Cerebellar nuclear complex (tissue), 1 donor: Measurements from ENCODE around the gene C17orf58.
"Not testable (repeated sequence)": the region's sequence is repeated elsewhere in the genome, so short reads cannot be mapped to it uniquely, and the experiment has no call there.

ENCODE experiments used
- DNase-seq, 2 experiments: peaks; one replicate each; lab custom pipeline; 2025; lab: John Stamatoyannopoulos, UW

The C17orf58 gene

GRCh38 chr17:67999291-67999911 is 3.1 kb upstream of the C17orf58 start:
- no peak for DNase-seq

GRCh38 chr17:67998466-67998865 is 2.2 kb upstream of the C17orf58 start:
- DNase-seq: no peak

DNA sequence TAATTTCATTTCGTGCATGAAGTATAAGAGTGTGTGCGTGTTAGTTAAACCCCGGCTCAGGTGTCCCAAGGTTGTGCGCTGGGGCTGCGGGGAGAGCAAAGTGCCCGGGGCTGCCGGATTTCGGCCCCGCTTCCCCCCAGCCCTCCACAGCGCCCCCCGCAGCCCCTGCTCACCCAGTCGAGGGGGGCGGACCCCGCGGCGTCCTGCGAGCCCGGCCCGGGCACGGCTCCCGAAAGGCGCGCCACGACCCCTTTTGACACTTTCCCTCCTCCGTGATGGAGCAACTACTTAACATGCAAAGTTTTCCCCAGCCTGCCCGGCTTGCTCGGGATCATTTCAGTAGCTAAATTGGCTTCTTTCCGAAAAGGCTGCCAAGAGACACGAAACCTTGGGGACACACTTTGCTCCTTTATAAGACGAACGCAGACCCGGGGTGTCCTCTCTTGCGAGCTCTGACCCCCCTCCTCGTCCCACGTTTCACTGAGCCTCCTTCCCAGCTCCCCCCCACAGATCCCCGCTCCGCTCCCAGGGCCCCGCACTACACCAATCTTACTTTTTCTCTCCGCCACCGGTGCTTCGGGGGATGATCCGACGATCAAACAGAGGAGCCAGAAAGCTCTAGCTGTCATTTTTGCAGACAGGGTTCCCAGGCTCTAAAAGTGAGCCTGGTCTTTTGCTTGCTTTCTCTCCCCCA is 552 bp downstream of the C17orf58 start:
- DNase-seq: no peak

GRCh38 chr17:67994817-67995569 is 1.3 kb downstream of the C17orf58 start:
- DNase-seq: peak in 1 of 2 experiments; percentile 37

- DNase-seq: no peak
Measured at GRCh38 chr17:67993998-67994361, 2.3 kb downstream of the C17orf58 start.

- peak in 1 of 2 experiments; percentile 19 for DNase-seq
Measured at GRCh38 chr17:67993153-67993997, 2.9 kb downstream of the C17orf58 start.

DNA sequence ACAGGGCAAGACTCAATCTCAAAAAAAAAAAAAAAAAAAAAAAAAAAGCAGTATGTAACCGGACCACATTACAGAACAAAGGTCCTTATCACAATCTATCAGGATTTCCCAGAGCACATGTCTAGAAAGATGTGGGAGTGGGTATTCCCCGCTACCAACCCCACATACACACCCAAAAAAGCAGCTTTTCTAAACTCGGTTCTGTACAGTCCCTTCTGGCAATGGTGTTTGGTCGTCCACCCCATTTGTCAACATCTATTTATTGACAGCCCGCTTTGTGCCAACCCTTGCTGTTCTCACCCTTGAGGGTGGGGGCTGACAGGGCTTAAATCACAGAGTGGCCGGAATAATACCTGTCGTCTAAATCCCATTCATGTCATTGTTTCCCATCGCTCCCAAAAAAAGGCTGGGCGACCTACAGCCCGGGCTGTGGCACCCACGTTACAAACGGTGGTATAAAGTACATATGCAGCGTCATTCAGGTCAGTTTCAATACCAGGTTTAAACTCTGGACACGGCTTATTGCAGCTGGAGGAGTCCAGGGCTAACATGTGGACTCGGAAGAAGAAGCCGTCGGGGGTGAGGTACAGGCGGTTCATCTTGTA is 3.6 kb downstream of the C17orf58 start:
- DNase-seq: no peak

- no peak for DNase-seq
Measured at GRCh38 chr17:67990909-67991308, 5.4 kb downstream of the C17orf58 start.

GRCh38 chr17:67983383-67983688 is 12.9 kb downstream of the C17orf58 start:
- DNase-seq: no peak

DNA sequence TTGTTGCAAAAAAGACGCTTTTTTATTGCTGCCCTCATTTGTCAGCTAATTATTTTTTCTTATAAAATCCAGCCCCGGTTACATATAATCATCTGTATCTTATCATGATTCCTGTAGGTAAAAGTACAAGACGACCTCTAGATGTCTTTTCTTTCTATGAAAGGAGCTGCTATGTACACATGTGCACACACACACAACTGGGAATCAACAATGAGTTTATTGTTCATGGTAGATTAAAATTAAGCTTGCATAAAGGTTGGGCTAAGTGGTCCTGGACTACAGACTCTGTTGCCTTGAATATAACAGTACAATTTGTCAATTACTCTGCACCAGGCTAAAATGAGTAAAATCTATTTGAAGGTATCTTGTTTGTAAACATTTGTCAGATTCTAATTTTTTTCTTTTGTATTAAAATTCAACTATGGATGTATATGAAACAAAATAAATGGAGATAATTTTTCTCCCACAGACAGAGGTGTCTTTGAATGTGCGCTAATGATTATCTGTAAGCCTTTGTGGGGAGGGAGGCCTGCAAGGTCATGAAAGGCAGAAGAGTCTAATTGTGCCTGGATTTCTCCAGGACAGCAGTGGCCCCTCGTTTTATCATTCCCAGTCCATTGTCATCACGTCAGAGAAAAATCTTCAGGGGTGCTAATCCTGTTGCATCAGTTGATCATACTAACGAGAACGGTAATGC is 13.4 kb downstream of the C17orf58 start:
- no peak for DNase-seq

DNA sequence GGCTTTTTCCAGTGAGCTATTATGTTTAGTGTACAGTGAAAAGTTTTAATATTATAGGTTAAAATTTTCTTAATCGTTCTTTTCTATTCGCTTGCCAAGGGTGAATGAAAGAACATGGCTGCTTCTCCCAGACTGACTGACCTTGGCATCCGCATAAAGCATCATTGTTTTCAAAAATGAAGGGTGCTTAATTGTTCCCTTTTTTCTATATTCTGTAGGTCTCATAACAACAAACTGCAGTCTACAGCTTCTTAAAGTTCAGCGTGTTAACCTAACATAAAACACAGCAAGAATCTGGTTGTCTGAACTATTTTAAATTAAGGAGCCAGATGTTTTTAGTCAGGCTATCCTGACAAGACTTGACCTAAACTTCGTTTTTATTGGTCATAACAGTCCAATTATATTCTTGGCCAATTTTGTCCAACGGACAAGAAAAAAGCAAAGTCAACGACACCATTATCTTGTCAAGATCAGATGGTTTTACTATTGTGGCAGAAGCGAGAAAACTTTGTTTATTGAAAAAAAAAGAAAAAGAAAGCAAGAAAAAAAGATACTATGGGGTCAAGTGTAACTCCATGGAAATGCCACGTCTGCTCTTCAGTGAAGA is 14.1 kb downstream of the C17orf58 start:
- DNase-seq: no peak

DNA sequence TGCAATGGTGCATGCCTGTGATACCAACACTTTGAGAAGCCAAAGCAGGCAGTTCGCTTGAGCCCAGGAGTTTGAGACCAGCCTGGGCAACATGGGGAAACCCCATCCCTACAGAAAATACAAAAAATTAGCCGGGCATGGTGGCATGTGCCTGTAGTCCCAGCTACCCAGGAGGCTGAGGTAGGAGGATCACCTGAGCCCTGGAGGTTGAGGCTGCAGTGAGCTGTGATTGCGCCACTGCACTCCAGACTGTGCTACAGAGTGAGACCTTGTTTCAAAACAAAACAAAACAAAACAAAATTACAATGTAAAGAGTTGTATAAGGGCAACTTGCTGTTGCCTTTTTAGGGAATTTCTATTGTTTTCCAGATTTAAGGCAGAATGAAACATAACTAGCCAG is 15.4 kb downstream of the C17orf58 start:
- DNase-seq: not testable (repeated sequence)

DNA sequence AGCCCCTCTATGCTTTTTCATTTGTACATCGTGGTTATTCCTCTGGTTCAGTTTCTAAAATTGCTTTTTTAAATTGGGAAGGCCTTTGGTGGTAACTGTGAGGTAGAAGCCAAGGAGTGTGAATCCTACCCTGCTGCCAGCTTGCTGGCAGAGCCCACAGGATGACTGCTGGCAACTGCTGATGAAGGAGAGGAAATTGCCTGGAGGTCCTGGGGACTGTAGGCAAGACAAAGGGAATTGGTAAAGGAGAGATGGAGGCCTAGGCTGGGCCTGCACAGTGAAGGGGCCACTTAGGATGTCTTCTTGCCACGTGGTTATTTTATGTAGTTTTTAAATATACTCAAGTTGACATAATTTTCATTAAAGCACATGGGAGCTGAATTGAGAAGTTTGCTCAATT is 15.8 kb downstream of the C17orf58 start:
- DNase-seq: no peak

DNA sequence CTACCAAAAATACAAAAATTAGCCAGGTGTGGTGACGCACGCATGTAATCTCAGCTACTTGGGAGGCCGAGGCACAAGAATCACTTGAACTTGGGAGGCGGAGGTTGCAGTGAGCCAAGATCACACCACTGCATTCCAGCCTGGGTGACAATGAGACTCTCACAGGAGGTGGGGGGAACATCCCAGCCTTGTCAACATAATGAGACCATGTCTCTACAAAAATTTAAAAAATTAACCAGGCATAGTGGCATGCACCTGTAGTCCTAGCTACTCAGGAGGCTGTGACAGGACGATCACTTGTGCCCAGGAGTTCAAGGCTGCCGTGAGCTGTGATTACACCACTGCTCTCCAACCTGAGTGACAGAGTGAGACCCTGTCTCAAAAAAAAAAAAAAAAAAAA is 20.0 kb downstream of the C17orf58 start:
- DNase-seq: not testable (repeated sequence)

GRCh38 chr17:67974598-67975066 is 21.6 kb downstream of the C17orf58 start:
- no peak for DNase-seq

DNA sequence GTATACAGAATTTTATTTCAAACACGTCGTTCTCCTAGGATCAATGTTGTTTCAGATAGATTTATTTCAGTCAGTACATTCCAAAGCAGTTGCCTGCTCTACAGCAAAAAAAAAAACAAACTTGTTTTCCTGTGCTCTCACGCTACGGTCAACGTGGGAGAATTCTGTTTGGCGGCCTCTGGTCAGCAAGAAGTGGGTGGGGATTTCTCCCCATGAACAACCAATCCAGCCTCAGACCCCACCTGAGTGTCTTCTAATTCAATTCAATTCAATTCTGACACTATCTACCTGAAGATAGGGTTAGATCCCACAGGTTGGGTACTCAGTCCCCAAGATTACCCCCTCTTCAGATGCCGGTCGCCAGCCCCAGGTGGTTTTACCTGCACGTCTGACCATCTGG is 22.1 kb downstream of the C17orf58 start:
- DNase-seq: no peak

GRCh38 chr17:67970783-67971182 is 25.5 kb downstream of the C17orf58 start:
- no peak for DNase-seq

DNA sequence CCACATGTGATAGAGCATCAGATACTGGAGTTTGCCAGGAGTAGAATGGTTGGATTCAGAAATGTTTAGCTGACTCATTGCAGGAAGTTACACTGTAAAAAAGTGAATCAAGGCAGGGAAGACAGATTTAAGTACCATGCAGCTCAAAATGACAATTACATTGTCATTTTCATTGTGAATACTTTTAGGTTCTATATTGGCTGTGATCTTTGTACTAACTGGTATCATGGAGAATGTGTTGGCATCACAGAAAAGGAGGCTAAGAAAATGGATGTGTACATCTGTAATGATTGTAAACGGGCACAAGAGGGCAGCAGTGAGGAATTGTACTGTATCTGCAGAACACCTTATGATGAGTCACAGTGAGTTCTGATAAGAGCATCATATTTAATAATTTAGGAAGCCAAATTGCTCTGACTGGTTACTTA is 33.1 kb downstream of the C17orf58 start:
- peak in 1 of 2 experiments; percentile 69 for DNase-seq

DNA sequence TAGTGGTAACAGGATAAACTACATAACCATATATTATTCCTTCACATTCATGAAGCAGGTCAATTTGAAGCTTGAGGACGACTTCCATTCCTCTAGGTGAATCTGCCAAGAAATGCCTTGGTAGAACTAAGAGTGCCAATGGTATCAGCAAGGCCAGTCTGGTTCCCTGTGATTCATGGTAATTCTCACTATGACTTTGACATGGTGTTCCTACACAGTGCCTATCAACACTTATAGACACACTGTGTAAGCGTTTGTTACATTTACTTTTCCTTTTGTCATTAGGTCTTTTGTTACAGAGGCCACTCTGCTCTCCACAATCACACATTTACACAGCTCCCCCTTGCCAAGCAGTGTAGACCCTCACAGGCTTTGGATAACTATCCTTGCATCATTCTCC is 34.1 kb downstream of the C17orf58 start:
- not testable (repeated sequence) for DNase-seq

GRCh38 chr17:67960276-67960675 is 36.0 kb downstream of the C17orf58 start:
- not testable (repeated sequence) for DNase-seq

GRCh38 chr17:67959510-67959909 is 36.8 kb downstream of the C17orf58 start:
- DNase-seq: no peak
